Measurements from ENCODE around the gene OTOA.
"Not testable (repeated sequence)": the region's sequence is repeated elsewhere in the genome, so short reads cannot be mapped to it uniquely, and the experiment has no call there.

OTOA gene

DNA sequence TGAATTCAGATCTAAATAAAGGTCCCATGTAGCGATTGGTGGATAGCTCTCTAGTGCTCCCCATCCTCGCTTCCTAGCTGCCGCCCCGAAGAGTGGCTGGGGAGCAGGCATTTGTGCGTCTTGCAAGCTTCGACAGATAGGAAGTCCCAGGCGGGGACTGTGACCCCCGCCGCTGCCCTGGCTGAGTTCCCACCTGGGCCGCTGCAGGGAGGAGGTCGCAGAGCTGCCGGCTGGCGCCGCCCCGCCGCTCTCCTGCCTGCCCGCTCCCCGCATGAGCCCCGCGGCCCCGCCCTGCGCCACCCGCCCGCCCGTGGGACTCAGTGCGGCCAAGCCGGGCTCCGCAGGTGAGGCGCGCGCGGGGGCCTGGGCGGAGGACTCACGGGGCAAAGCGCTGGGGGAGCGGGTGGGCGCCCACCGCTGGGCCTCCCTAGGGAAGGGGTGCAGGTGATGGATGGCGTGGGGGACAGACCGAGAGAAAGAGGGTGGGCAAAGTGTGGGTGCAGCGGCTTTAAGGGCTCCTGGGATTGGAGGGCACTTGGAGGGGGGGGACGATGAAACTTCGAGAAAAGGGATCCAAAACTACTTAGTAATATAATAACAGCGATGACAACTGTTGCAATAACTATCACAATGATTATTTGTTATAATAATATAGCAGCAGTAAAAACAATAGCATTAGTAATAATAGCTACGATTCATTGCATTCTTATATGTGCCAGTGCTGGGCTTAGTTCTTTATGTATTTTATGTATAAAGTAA, at the start of gene OTOA:
OTOA (plus strand) TSS at position 80 of the 759 bp plus-strand sequence. CDS start 14,547 bp downstream, outside the sequence.
- DNase-seq: peak; percentile 46

DNA sequence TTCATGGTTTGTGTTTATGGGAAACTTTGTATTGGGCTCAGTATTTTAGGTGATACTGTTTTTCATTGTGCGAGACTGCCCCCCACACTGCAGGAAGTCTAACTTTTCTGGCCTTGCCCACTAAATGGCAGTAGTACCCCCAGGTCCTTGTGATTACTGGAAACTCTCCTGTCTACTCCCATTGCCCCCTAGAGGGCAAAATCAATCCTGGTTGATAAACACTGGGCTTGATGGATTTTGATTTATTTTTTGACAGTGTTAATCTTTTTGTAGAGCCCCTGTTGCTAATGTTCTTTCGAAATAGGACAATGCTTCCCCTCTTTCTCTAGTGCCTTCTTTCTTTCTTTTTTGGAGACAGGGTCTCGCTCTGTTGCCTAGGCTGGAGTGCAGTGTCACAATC, 48.9 kb upstream of the OTOA start:
- no peak for DNase-seq

DNA sequence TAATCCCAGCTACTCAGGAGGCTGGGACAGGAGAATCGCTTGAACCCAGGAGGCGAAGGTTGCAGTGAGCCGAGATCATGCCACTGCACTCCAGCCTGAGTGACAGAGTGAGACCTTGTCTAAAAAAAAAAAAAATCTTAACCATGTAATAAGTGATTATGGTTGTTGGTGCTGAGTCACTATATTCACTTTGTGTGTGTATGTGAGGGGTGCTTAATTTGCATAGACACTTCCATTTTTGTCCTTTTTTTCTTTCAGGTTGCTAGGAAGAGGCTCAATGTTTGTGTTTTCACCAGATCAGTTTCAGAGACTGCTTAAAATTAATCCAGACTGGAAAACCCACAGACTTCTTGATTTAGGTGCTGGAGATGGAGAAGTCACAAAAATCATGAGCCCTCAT, 46.2 kb upstream of the OTOA start:
- DNase-seq: no peak

DNA sequence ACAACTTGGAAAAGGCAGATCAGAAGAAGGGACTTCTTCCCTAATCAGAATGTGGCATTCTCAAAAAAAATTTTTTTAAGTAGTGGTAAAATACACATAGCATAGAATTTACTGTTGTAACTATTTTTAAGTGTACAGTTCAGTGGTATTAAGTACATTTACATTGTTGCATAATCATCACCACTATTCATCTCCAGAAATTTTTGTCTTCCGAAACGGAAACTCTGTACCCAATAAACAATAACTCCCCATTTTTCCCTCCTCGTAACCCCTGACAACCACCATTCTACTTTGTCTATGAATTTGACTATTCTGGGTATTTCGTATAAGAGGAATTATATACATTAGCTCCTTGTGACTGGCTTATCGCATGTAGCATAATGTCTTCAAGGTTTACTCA, 45.5 kb upstream of the OTOA start:
- no peak for DNase-seq

DNA sequence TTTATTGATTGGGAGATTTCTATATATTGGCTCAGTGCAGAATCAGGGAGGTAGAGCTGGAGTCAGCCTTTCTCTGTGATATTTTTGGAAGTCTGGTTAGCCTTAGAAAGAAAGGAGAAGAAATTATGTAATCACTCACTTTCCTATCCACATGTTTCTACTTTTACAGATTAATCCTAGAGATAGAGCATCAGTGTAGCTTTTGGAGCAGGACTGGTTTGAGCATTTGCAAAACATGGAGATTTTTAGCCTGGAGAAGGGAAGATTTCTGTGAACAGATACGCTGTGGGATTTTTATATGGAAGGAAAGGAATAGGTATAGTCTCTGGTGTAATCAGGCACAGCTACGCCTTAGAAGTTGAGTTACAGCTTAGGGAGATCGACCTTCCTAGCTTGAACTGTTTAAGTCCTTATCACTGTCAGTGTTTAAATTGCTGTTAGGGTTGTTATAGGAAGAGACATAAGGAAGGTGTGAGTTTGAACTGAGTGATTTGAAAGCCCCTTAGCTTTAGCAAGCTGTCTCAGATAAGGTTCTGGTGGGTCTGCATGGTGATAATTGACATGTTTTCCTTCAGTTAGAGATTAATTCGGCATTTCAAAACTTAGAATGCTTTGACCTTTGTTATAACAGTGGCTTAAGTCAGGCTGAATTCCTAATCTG, 43.9 kb upstream of the OTOA start:
- DNase-seq: no peak

DNA sequence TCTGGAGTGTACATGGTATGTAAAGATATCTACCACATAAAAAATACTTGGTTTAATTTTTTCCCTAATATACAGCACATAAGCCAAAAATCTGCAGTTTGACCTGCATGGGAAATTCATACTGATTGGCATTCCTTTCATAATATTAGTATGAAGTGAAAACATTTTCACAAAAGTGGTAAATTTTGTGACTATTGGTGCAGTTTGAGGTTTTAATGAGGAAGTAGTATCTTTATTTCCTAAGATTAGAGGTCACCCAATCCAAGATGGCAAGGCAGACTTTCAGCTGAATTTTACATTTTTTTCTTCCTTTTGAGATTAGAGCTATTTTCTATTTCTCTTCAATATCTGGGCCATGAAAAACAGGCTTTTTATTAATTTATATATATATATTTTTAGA, 43.2 kb upstream of the OTOA start:
- no peak for DNase-seq

DNA sequence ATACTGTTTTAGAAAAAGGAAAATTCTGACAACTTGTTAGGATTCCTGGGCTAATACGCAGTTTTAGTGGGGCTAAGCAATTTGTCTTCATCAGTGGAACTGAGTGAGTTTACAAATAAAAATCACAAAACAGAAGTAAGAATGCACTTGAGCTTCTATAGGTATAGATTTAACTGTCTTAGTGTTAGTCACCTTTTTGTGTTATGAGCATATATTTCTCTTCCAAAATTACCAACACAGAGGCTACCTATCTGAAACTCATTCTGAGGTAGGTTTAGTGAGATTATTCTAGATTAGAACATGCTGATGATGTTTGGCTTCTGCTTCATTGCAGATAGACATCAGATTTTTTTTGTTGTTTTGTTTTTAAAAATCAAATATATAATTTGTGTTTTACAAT, 41.2 kb upstream of the OTOA start:
- DNase-seq: no peak

DNA sequence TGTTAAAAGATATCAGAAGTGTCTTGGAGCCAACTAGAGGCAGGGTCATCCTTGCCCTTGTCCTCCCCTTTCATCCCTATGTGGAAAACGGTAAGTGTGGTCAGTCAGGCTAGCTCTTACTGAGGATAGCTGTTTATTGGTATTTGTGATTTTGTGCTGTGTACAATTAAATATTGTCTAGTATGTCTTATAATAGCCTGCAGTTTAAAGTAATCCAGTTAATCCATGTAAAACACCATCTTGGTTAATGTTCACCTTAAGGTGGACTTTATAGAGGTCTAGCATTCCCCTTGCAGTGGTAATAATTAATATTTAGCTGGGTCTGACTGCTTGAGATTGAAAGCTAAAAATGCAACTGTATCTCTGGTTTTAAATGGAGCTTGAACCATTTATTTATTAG, 38.7 kb upstream of the OTOA start:
- DNase-seq: no peak

DNA sequence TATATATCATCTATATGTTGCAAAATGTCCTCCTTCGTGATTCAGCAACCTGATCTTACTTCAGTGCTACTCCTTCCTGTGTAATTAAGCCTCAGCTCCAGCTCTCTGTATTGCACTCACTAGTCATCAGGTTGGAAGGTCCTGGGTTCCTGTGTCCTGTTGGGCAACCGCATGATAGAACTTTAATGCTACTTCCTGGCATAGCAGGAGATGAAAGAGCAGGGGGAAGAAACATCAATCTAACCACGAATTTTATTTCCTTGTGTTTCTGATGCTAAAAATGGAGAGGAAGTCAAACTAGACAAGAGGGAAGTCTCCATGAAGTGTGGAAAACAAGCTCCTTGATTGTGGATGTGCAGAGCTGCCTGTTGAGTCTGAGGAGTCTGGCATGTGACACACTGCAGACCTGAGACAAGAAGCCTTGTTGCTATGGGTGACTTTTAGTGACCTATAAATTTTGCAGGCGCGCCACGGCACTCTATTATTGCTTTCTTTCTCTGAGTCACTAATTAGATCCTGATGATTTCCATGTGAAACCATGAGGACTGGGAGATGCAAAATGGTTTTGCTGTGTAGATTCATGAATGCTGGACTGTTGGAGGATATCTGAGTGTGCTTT, 37.0 kb upstream of the OTOA start:
- DNase-seq: no peak

DNA sequence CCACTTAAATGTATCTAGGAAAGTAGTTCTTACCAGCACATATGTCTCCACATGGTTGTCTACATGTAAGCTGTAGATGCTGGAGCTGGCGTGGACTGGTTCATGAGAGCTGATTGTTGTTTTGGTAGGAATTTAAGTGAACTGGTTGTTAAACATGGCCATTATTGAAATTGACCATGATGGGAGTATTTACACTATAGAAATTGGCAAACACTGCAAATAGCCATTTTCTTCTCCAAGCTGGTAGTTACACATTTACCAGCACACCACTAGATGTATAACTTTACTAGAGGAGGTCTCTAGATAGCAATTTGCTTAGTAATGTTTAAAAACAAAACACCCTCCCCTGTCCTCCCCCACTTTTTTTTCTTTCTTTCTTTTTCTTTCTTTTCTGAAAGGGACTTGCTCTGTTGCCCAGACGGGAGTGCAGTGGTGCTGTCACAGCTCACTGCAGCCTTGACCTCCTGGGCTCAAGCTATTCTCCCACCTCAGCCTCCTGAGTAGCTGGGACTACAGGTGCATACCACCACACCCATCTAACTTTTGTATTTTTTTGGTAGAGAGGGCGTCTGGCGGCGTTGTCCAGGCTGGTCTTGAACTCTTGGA, 35.5 kb upstream of the OTOA start:
- no peak for DNase-seq

DNA sequence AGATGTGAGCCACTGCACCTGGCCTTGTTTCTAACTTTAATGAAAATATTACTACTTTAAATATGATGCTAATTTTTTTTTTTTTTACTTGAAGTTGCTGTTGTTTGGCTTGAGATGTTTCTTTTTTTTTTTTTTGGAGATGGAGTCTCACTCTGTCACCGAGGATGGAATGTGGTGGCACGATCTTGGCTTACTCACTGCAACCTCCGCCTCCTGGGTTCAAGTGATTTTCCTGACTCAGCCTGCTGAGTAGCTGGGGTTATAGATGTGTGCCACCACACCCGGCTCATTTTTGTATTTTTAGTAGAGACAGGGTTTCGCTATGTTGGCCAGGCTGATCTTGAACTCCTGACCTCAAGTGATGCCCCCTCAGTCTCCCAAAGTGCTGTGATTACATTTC, 35.0 kb upstream of the OTOA start:
- no peak for DNase-seq

DNA sequence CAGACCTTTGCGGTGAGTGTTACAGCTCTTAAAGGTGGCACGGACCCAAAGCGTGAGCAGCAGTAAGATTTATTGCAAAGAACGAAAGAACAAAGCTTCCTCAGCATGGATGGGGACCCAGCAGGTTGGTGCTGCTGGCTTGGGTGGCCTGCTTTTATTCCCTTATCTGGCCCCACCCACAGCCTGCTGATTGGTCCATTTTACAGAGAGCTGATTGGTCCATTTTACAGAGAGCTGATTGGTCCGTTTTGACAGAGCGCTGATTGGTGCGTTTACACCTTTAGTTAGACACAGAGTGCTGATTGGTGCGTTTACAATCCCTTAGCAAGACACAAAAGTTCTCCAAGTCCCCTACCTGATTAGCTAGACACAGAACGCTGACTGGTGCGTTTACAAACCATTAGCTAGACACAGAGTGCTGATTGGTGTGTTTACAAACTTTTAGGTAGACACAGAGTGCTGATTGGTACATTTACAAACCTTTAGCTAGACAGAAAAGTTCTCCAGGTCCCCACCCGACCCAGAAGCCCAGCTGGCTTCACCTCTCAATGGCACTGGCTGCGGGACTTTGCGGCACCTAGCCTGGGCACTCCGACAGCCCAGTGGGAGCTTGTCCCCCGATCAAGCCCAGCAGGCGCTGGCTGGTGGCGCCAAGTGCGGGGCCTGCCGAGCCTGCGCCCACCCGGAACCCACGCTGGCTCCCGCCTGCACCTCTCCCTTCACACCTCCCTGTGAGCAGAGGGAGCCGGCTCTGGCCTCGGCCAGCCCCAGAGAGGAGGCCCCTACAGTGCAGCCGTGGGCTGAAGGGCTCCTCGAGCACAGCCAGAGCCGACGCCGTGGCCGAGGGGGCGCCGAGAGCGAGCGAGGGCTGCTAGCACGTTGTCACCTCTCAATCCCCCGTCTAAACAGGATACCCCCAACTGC, 33.9 kb upstream of the OTOA start:
- DNase-seq: not testable (repeated sequence)

DNA sequence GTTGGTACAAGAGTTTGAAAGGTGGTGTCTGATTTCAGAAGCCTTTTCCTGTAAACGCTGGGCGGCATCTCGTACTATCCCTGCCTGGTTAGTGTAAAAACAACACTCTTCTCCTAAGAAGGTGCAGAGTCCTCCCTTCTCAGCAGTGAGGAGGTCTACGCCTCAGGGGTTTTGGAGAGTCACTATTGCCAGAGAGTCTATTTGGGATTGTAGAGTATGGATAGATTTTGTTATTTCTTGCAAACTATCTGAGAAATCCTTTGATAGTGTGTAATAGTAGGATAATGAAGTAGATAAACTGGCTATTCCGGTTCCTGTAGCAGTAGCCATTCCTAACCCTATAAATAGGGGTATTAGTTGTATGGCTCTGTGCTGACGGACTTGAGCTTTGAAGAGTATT, 32.9 kb upstream of the OTOA start:
- not testable (repeated sequence) for DNase-seq

DNA sequence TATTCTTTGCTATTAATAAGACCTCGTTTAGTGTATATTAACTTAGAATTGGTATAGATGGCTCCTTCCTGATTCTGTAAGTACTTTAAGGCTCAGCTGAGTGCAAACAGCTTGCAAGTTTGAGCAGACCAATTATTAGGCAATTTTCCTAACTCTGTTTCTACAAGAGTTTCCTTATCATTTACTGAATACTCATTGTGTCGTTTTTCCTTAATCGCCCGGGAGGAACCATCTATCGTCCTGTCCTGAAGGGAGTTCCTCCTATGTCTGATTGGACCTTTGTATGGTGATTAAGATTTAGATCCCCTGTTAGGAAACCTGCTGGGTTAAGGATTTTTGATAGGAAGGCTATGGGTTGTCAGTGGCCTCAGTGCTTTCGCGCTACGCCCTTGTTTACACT, 32.4 kb upstream of the OTOA start:
- not testable (repeated sequence) for DNase-seq

DNA sequence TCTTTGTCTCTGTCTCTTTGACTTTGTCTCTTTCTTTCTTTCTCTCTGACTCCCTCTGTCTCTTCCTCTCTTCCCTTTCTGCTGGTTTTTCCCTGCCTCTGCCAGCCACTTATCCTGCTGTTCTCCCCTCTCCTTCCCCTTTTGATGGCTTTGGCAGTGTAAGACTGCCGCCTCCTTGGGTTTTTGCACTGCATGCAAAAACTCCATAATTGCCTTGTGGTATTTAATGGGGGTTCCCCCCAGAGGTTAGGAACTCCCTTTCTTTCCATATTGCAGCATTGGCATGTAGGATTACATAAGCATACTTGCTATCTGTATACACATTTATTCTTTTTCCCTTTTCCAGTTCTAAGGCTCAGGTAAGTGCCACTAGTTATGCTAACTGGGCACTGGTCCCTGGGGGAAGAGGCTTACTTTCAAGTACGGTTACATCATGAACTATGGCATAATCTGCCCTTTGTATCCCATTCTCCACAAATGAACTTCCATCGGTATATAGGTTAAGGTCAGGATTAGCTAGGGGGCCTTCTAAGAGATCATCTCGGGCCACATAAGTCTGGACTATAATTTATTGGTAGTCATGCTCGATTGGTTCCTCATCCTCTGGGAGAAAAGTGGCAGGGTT, 31.7 kb upstream of the OTOA start:
- not testable (repeated sequence) for DNase-seq

DNA sequence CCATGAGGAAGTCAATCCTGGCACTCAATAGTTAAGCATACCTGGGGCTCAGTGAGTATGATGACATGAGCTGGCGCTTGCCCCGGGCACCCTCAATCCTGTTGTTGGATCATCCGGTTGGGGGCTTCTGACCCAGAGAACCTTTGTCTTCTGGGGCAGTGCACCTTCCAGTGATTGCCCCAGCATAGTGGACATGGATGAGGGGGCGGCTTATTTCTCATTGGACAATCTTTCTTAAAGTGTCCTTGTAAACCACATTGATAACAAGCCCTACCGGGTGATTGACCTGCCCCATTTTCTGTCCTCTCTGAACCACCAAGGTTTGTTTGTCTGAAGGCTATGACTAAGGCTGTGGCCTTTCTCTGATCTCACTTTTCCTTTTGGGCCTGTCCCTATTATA, 29.6 kb upstream of the OTOA start:
- DNase-seq: no peak

DNA sequence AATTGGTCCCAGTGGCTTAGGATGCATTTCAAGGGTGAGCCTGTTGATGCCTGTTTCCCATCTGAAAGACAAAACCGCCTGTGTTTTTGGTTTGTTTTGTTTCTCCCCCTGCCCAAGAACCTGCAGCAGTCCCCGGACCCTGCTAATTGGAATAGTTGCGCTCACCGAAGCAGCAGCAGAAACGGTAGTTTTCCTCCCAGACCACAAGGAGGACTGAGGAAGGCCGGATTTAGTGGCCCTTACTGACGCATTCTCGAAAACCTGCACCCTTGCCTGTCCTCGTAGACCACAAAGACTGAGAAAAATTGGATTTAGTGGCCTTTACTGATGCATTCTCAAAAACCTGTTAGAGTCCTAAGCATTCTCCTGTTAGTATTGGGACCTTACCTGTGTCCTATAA, 28.1 kb upstream of the OTOA start:
- not testable (repeated sequence) for DNase-seq

DNA sequence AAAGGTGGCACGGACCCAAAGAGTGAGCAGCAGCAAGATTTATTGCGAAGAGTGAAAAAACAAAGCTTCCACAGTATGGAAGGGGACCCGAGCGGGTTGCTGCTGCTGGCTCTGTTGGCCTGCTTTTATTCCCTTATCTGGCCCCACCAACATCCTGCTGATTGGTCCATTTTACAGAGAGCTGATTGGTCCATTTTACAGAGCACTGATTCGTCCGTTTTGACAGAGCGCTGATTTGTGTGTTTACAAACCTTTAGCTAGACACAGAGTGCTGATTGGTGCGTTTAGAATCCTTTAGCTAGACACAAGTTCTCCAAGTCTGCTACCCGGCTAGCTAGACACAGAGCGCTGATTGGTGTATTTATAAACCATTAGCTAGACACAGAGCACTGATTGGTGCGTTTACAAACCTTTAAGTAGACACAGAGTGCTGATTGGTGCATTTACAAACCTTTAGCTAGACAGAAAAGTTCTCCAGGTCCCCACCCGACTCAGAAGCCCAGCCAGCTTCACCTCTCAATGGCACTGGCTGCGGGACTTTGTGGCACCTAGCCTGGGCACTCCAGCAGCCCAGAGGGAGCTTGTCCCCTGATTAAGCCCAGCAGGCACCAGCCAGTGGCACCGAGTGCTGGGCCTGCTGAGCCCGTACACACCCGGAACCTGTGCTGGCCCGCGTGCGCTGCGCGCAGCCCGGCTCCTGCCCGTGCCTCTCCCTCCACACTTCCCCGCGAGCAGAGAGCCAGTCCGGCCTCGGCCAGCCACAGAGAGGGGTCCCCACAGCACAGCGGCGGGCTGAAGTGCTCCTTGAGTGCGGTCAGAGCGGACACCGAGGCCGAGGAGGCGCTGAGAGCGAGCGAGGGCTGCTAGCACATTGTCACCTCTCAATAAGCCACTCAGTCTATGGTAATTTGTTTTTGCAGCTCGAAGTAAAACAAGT, 26.5 kb upstream of the OTOA start:
- DNase-seq: no peak

DNA sequence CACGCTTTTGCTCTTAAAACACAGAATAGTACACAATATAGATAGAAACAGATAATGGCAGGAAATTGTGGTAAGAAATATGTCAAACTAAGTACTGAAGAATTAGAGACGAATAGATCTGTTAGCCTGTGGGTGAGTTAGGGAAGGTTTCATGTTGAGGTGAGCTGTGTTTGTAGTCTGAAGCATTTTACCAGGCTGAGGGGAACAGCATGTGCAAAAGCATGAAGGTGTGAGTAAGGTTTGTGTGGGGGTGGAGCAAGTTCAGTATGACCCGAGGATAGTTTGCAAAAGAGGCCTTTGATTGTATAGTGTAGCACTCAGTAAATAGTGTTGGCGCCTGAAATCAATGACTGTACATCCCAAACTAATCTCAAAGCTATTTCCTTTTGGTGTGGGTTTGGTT, 25.2 kb upstream of the OTOA start:
- peak; percentile 43 for DNase-seq

DNA sequence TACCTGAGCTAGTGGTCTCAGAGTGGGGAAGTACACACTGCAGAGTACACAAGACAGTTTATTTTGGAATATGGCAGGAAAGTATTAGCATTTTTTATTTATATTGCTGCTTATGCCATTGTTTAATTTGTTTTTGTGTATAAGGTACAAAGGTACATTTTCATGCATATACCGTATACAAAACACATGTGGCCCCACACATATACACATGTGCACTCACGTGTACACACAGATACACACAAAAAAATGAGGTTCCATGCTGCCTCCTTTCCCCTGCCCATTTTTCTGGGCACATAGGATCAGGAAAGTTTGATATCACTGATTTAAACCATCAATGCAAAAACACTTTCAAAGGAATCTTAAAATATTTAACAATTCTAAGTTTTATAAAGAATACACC, 24.3 kb upstream of the OTOA start:
- DNase-seq: no peak

DNA sequence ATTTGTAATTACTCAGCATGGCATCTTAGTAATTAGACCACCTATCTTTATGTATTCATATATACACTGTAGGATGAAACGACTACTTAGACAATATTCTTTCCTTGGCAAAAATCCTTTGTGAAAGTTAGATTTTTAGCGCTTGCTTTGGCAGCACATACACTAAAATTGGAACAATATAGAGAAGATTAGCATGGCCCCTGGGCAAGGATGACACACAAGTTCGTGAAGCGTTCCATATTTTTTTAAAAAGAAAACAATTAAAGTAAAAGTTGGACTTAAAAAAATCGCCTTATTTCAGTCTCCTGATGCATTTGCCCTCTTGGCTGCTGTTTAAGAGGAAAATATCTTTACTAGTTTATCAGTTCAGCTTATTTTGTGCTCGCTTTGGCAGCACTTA, 21.9 kb upstream of the OTOA start:
- DNase-seq: no peak
